Lung (tissue), 12 donors: ENCODE data around the gene COL4A2. TPM values are rescaled to one million over a fixed set of nuclear protein-coding genes. Genes with fewer than 3 reads are reported as not detected.

Experiments
- ATAC-seq: fragments of 200-7000 bp; cut with Tn5 transposase; one replicate; pipeline ENCODE4 v1.9.1; 2020; ENCODE audit warnings: moderate number of reproducible peaks; ENCODE audit not compliant: insufficient read depth, low FRiP score
- DNase-seq, 3 donors: peaks; one replicate each; pipeline ENCODE4 v3.0.0-alpha.2; 2013 to 2017
- H3K27ac ChIP-seq, 2 donors: one replicate each; pipeline ENCODE4 v1.5.1; 2013; ENCODE audit warnings: mild to moderate bottlenecking in 2 of 2, moderate library complexity in 2 of 2, control low read depth in 1 of 2, inconsistent platforms in 1 of 2, low read depth in 1 of 2, low read length in 1 of 2
- H3K27me3 ChIP-seq, 3 donors: one replicate each; pipeline ENCODE4 v1.5.1; 2013; ENCODE audit warnings: low read length in 2 of 3; ENCODE audit not compliant: control insufficient read depth in 3 of 3, insufficient read depth in 3 of 3
- H3K36me3 ChIP-seq, 4 donors: one replicate each; pipeline ENCODE4 v1.5.1; 2013; ENCODE audit warnings: low read length in 4 of 4, mild to moderate bottlenecking in 1 of 4, moderate library complexity in 1 of 4; ENCODE audit not compliant: control insufficient read depth in 4 of 4, insufficient read depth in 4 of 4
- H3K4me1 ChIP-seq, 5 donors: one replicate each; pipeline ENCODE4 v1.5.1; 2013; ENCODE audit warnings: low read length in 5 of 5, mild to moderate bottlenecking in 2 of 5, moderate library complexity in 1 of 5; ENCODE audit not compliant: control insufficient read depth in 5 of 5, insufficient read depth in 5 of 5
- H3K4me3 ChIP-seq: one replicate; pipeline ENCODE4 v1.5.1; 2013; ENCODE audit warnings: mild to moderate bottlenecking, control low read depth, moderate library complexity
- H3K9ac ChIP-seq, 2 donors: one replicate each; pipeline ENCODE4 v1.5.1; 2013; ENCODE audit warnings: low read length in 2 of 2, control low read depth in 1 of 2; ENCODE audit not compliant: insufficient read depth in 1 of 2
- H3K9me3 ChIP-seq, 4 donors: one replicate each; pipeline ENCODE4 v1.5.1; 2013; ENCODE audit warnings: low read length in 3 of 4, mild to moderate bottlenecking in 1 of 4, moderate library complexity in 1 of 4; ENCODE audit not compliant: control insufficient read depth in 4 of 4, insufficient read depth in 3 of 4
- WGBS, 2 donors: extraction: QIAGEN DNeasy Blood & Tissue Kit; methylation state at CpG; one replicate each; pipeline ENCODE4 v1.1.7; 2013; 5-methylcytosine and 5-hydroxymethylcytosine counted together
- polyA plus RNA-seq, 2 donors: library from polyadenylated mRNA; stranded (reverse); fragments of 200-250 nt; gene quantifications; one replicate each; pipeline ENCODE4 v1.2.1, GENCODE V29; 2013
- total RNA-seq, 2 donors: library from RNA; depleted of rRNA in 1 of 2; stranded (reverse); fragments of >200 nt in 1 of 2; gene quantifications; one replicate each; pipeline ENCODE4 v1.2.1, GENCODE V29; 2014 to 2021
- TF ChIP-seq, protein P1 (sequence below): IDR thresholded peaks from 2 replicates; pipeline ENCODE4 v1.5.1; 2012; ENCODE audit warnings: mild to moderate bottlenecking; ENCODE audit errors: control extremely low read depth, extremely low read depth
- donor health status: control.
- donor health status: control.
- donor health status: Bipolar disorder and iron deficiency.
- donor health status: healthy.
- donor health status: DM: yes; HTN: yes; CAD: no.

Gene COL4A2
- total and polyA plus RNA-seq, 4 donors: 169 to 627 (median 339) TPM

GRCh38 chr13:110477706-110478245 lies 170.7 kb downstream of the COL4A2 start:
- Histone ChIP-seq H3K27me3 (no peaks in the 10 kb centered on the region), H3K9ac (no peak overlapping the region), H3K9me3 (no peaks in the 10 kb centered on the region), H3K4me3 (no peak overlapping the region), H3K27ac (peak overlapping the region in 1 of 2 donors; percentile 1), H3K4me1 (peaks cover 0 to 11% (median 0%) of the 10 kb centered on the region in 5 donors), H3K36me3 (peaks cover 17 to 30% (median 25%) of the 10 kb centered on the region in 4 donors)
- no peak for DNase-seq
- TF ChIP-seq, protein P1, sequence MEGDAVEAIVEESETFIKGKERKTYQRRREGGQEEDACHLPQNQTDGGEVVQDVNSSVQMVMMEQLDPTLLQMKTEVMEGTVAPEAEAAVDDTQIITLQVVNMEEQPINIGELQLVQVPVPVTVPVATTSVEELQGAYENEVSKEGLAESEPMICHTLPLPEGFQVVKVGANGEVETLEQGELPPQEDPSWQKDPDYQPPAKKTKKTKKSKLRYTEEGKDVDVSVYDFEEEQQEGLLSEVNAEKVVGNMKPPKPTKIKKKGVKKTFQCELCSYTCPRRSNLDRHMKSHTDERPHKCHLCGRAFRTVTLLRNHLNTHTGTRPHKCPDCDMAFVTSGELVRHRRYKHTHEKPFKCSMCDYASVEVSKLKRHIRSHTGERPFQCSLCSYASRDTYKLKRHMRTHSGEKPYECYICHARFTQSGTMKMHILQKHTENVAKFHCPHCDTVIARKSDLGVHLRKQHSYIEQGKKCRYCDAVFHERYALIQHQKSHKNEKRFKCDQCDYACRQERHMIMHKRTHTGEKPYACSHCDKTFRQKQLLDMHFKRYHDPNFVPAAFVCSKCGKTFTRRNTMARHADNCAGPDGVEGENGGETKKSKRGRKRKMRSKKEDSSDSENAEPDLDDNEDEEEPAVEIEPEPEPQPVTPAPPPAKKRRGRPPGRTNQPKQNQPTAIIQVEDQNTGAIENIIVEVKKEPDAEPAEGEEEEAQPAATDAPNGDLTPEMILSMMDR: no peak
- ATAC-seq: no peak
- WGBS, 2 donors: 81 to 88% methylated on average over 4 of the region's 4 CpGs

GRCh38 chr13:110478405-110479214 lies 171.5 kb downstream of the COL4A2 start:
- H3K27ac ChIP-seq: no peak overlapping the region
- DNase-seq (no peak), ATAC-seq (no peak)
- TF ChIP-seq, protein P1: no peak
- WGBS, 2 donors: 85 to 92% methylated on average over 16 of the region's 16 CpGs
- no peak overlapping the region for H3K9ac ChIP-seq
- peaks cover 16 to 28% (median 25%) of the 10 kb centered on the region in 4 donors for H3K36me3 ChIP-seq
- peaks cover 0 to 11% (median 0%) of the 10 kb centered on the region in 5 donors for H3K4me1 ChIP-seq
- no peaks in the 10 kb centered on the region for H3K9me3 ChIP-seq
- no peak overlapping the region for H3K4me3 ChIP-seq
- no peaks in the 10 kb centered on the region for H3K27me3 ChIP-seq

- 85 to 94% methylated on average over 6 of the region's 6 CpGs for WGBS, 2 donors
- Histone ChIP-seq H3K27me3 (no peaks in the 10 kb centered on the region), H3K27ac (no peak overlapping the region), H3K4me3 (no peak overlapping the region), H3K4me1 (peaks cover 0 to 11% (median 0%) of the 10 kb centered on the region in 5 donors), H3K9me3 (no peaks in the 10 kb centered on the region), H3K9ac (no peak overlapping the region), H3K36me3 (peaks cover 16 to 30% (median 24%) of the 10 kb centered on the region in 4 donors)
- DNase-seq: no peak
- TF ChIP-seq, protein P1: no peak
- ATAC-seq: no peak
These were observed 172.1 kb downstream of the COL4A2 start for GRCh38 chr13:110479215-110479545.
